Measurements from ENCODE around the gene CPLANE1. TPM values are rescaled to one million over a fixed set of nuclear protein-coding genes. Genes with fewer than 3 reads are reported as not detected.

The CPLANE1 gene
- total and polyA plus RNA-seq, 10 of the 15 experiments (the other 5 are each of a cell fraction or from before 2014, with no cell fraction given), result 1.7 to 14.8 (median 6.7) TPM

DNA sequence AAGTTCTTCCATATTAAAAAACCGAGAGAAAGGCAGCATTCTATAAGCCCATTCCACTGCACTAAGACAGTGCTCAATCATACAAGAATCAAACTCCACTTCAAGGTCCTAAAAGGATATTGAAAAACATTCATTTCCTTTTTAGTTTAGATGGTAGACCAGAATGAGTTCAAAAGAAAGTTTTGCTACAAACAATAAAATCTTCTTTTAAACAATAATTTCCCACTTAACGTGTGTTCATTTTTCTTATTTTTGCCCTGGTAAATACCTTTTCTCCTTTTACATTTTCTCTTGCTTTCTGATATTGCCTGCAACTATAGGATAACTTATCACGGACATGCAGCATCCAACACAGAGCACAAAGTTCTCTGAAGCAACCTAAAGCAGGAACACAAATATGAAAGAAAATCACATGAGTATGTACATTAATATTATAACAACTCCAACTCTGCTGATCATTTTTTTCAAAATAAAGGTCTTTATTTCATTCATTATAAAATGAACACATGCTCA, 61.7 kb downstream of the CPLANE1 start:
- CTCF ChIA-PET, result no interaction called here
- no peak overlapping the region for H2AFZ ChIP-seq (ENCODE audit: control insufficient read depth, low read depth, low read length)
- FAIRE-seq, result no peak

More for the DNA sequence above, 61.7 kb downstream of the CPLANE1 start:
- ChIA-PET POLR2A (no interaction called here), RAD21 (ENCODE audit: unreplicated experiment) (no interaction called here), SMC1A (ENCODE audit: uncharacterized antibody, unreplicated experiment) (interaction anchor here (1.2 kb wide), 1 partner anchor 82 kb away, joined by 3 read pairs; no protein-coding TSS in a partner anchor)
- intact Hi-C loops (cut with micrococcal nuclease; ENCODE audit: unreplicated experiment) (no loop called here), in situ Hi-C loops (cut with MboI) (no loop called here)
- no peak overlapping the region for H3K4me3 ChIP-seq
- no peak for DNase-seq (ENCODE audit: low read depth, low spot score)
- no peaks in the 10 kb centered on the region for H4K20me1 ChIP-seq (ENCODE audit: control insufficient read depth, insufficient read depth)
- H3K27ac ChIP-seq (ENCODE audit: control insufficient read depth, insufficient read depth), result no peak overlapping the region
- ATAC-seq, result no peak
- no TSS peak for BruUV-seq (replicated peaks)
- no peaks in the 10 kb centered on the region for H3K79me2 ChIP-seq (ENCODE audit: control insufficient read depth, insufficient read depth, low read length)
- H3K36me3 ChIP-seq (ENCODE audit: control insufficient read depth in 2 of 2, insufficient read depth in 2 of 2, low read length in 1 of 2), result no peaks in the 10 kb centered on the region; a peak in 1 of 4 replicates
- no peaks in the 10 kb centered on the region for H3K27me3 ChIP-seq (replicated peaks in 1 of 2; ENCODE audit: control insufficient read depth in 2 of 2, insufficient read depth in 2 of 2, low read length in 1 of 2)
- TF ChIP-seq ZZZ3 (IDR thresholded peaks at IDR 0.05; ENCODE audit: control insufficient read depth, insufficient read length, low read depth) (no peak), NR2C2 (IDR thresholded peaks at IDR 0.05; ENCODE audit: borderline replicate concordance, control insufficient read depth, insufficient read length, low read depth) (no peak), TAF1 (IDR thresholded peaks at IDR 0.05; ENCODE audit: borderline replicate concordance, low read depth, low read length) (no peak), IRF5 (IDR thresholded peaks at IDR 0.05; ENCODE audit: borderline replicate concordance) (no peak), RUNX3 (IDR thresholded peaks at IDR 0.05; ENCODE audit: low read length) (no peak), TCF3 (IDR thresholded peaks at IDR 0.05; ENCODE audit: borderline replicate concordance, insufficient read depth, low read depth, low read length) (no peak), NR2C1 (IDR thresholded peaks at IDR 0.05) (no peak), SMARCA5 (IDR thresholded peaks at IDR 0.05) (no peak), IKZF2 (IDR thresholded peaks at IDR 0.05) (no peak), ZBTB33 (IDR thresholded peaks at IDR 0.05) (no peak), ELK1 (IDR thresholded peaks at IDR 0.05; ENCODE audit: low read depth, low read length) (no peak), CBFB (IDR thresholded peaks at IDR 0.05; ENCODE audit: low read depth) (no peak)
- H3K4me2 ChIP-seq (ENCODE audit: control insufficient read depth, insufficient read depth), result no peak overlapping the region
- peaks cover 4% of the 10 kb centered on the region; the same call in 1 of the 2 replicates for H3K4me1 ChIP-seq (ENCODE audit: control insufficient read depth, insufficient read depth, low read length)
- no peaks in the 10 kb centered on the region for H3K9me3 ChIP-seq (replicated peaks; ENCODE audit: control insufficient read depth, insufficient read depth, low read length)
- WGBS (ENCODE audit: insufficient coverage, insufficient replicate concordance, low lambda C conversion rate, missing lambda C conversion rate), result 92% methylated on average over 3 of the region's 3 CpGs
- H3K9ac ChIP-seq (ENCODE audit: control insufficient read depth, insufficient read depth, low read length), result no peak overlapping the region
